Measurements from ENCODE around the gene ANXA9.

Gene ANXA9

GRCh38 chr1:151007853-151008243 lies 25.8 kb downstream of the ANXA9 start:
- DNase-seq (ENCODE audit: low read depth, low spot score), result no peak
- peak overlapping the region; percentile 23 for H3K4me3 ChIP-seq (ENCODE audit: low read depth, low read length)
- in situ Hi-C loops (cut with HindIII; ENCODE audit: low sequenced_read_pairs), result no loop called here
- no peak for TF ChIP-seq CTCF (IDR thresholded peaks at IDR 0.05; ENCODE audit: low read depth, low read length)

- no peak for TF ChIP-seq CTCF (IDR thresholded peaks at IDR 0.05; ENCODE audit: low read depth, low read length)
- H3K4me3 ChIP-seq (ENCODE audit: low read depth, low read length), result peak within 1 kb of the TSS; percentile 83
- peak; percentile 96 for DNase-seq (ENCODE audit: low read depth, low spot score)
- in situ Hi-C loops (cut with HindIII; ENCODE audit: low sequenced_read_pairs), result no loop called here
Measured at GRCh38 chr1:151008244-151009205, 26.4 kb downstream of the ANXA9 start, which contains the start of gene PRUNE1. Gene PRUNE1, plus strand, starts transcription at chr1:151008449. Its CDS starts 184 bp downstream, at chr1:151008633.

- TF ChIP-seq CTCF (IDR thresholded peaks at IDR 0.05; ENCODE audit: low read depth, low read length), result no peak
- peak; percentile 74 for DNase-seq (ENCODE audit: low read depth, low spot score)
- H3K4me3 ChIP-seq (ENCODE audit: low read depth, low read length), result peak overlapping the region; percentile 83
- in situ Hi-C loops (cut with HindIII; ENCODE audit: low sequenced_read_pairs), result no loop called here
Measured at GRCh38 chr1:151009206-151009587, 27.1 kb downstream of the ANXA9 start.

- no peak overlapping the region for H3K4me3 ChIP-seq (ENCODE audit: low read depth, low read length)
- in situ Hi-C loops (cut with HindIII; ENCODE audit: low sequenced_read_pairs), result no loop called here
- no peak for TF ChIP-seq CTCF (IDR thresholded peaks at IDR 0.05; ENCODE audit: low read depth, low read length)
- no peak for DNase-seq (ENCODE audit: low read depth, low spot score)
Measured at GRCh38 chr1:151009674-151010345, 27.7 kb downstream of the ANXA9 start.

GRCh38 chr1:151010346-151010726 lies 28.2 kb downstream of the ANXA9 start:
- DNase-seq (ENCODE audit: low read depth, low spot score), result no peak
- TF ChIP-seq CTCF (IDR thresholded peaks at IDR 0.05; ENCODE audit: low read depth, low read length), result no peak
- in situ Hi-C loops (cut with HindIII; ENCODE audit: low sequenced_read_pairs), result no loop called here
- no peak overlapping the region for H3K4me3 ChIP-seq (ENCODE audit: low read depth, low read length)

GRCh38 chr1:151011154-151011850 lies 29.2 kb downstream of the ANXA9 start:
- no peak for TF ChIP-seq CTCF (IDR thresholded peaks at IDR 0.05; ENCODE audit: low read depth, low read length)
- no peak for DNase-seq (ENCODE audit: low read depth, low spot score)
- in situ Hi-C loops (cut with HindIII; ENCODE audit: low sequenced_read_pairs), result no loop called here
- H3K4me3 ChIP-seq (ENCODE audit: low read depth, low read length), result no peak overlapping the region

All from astrocyte of the spinal cord (primary cell).